ENCODE results near the gene PRSS36.
"Not testable (repeated sequence)": the region's sequence is repeated elsewhere in the genome, so short reads cannot be mapped to it uniquely, and the experiment has no call there.

The PRSS36 gene

DNA sequence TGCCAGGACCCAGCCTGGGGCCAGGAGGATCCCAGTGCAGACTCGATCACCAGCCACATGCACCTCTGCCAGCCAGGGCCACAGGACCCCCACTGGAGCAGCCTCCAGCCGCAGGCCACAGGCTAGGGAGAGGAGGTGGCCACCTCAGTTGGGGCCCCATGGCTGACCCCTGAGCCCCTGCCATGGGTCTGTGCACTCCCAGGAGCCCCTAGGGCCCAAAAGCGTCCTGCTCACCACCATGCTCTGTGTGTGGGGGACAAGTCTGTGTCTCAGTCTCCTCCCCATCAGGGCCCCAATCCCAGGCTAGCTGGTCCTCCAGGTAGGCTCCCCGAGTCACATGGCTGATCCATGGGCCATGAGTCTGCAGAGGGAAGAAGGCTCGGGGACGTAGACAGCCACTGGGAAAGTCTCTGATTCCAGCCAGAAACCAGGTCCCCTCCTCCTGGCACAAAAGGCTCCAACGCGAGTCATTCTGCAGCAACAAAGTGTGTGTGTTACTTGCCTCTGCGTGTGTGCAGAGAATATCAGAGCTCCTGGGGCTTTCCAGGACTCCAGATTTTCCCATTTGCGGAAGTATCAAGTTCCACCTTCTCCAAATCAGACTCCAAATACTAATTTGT lies 8.3 kb downstream of the PRSS36 start:
- Histone ChIP-seq H3K9me3 (ENCODE audit: low read depth, low read length) (no peaks in the 10 kb centered on the region), H3K4me3 (peak overlapping the region; percentile 80), H3K36me3 (ENCODE audit: insufficient read depth, low read length) (no peaks in the 10 kb centered on the region), H3K27ac (peak overlapping the region; percentile 85), H3K9ac (ENCODE audit: insufficient read length) (peak overlapping the region; percentile 75)
- no peak for DNase-seq (ENCODE audit: low read depth, low spot score)
- TF ChIP-seq POLR2AphosphoS5 (IDR thresholded peaks at IDR 0.05; ENCODE audit: borderline replicate concordance, low read depth, low read length) (no peak), EZH2 (IDR thresholded peaks at IDR 0.05) (no peak), FOXP2 (optimal IDR thresholded peaks at IDR 0.05; ENCODE audit: control extremely low read depth, extremely low read length, insufficient read depth) (no peak)

DNA sequence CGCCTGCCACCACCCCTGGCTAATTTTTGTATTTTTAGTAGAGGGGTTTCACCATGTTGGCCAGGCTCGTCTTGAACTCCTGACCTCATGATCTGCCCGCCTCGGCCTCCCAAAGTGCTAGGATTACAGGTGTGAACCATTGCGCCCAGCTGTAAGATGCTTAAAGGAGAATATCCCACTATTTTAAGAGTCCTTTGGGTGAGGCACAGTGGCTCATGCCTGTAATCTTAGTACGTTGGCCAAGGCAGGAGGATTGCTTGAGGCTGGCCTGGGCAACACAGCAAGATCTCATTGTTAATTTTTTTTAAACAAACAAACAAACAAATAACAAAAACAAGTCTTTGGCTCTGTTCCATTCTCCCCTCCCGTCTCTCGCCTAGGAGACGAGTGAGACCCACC lies 8.8 kb downstream of the PRSS36 start:
- DNase-seq (ENCODE audit: low read depth, low spot score); H3K9me3 ChIP-seq (ENCODE audit: low read depth, low read length); H3K36me3 ChIP-seq (ENCODE audit: insufficient read depth, low read length): not testable (repeated sequence)
- Histone ChIP-seq H3K4me3 (peak overlapping the region; percentile 80), H3K9ac (ENCODE audit: insufficient read length) (peak overlapping the region; percentile 75), H3K27ac (peak overlapping the region; percentile 85; the same call in 1 of the 2 replicates)

DNA sequence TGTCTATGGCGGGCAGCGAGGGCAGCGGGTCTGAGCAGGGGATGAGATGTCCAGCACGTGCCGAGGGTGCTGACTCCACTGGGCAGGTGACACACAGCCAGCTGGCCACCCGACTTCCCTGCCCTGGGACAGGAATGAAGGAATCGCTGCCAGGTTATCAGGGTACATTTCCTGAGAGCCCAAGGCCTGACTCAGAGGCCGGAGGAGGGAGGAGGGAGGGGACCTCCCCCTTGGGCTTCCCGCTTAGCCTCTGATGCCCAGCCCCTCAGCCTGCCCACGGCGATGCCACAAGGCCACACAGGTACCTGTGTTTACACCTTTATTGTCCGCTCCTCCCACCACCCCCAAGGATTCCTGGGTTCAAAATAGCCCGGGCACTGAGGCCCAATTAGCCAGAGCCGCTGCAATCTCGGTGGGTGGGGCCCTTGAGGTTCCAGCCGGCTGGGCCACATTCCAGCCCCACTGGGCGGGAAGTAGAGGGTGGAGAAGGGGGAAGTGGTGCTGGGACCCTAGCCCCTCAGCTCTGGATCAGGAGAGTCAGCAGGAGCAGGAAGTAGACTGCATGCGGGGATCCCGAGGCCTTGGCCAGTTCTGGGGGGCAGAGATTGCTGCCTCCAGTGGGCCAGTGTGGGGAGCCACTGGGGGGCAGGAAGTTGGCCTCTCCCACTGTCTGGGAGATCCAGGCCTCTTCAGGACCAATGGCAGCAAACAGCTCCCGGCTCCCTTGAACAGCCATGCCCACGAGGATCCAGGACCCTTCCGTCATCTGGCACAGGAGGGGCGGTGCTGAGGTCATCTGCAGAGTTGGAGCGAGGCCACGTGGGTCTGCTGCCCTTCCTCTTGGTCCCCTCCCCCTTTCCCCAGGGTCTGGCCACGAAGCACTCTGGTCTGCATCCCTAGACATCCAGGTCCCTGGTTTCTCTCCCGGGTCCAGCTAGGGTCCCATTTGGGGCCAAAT lies 11.0 kb downstream of the PRSS36 start:
- H3K9ac ChIP-seq (ENCODE audit: insufficient read length): no peak overlapping the region
- no peak overlapping the region for H3K27ac ChIP-seq
- no peaks in the 10 kb centered on the region for H3K36me3 ChIP-seq (ENCODE audit: insufficient read depth, low read length)
- no peak for TF ChIP-seq POLR2AphosphoS5 (IDR thresholded peaks at IDR 0.05; ENCODE audit: borderline replicate concordance, low read depth, low read length)
- no peak for TF ChIP-seq FOXP2 (optimal IDR thresholded peaks at IDR 0.05; ENCODE audit: control extremely low read depth, extremely low read length, insufficient read depth)
- TF ChIP-seq EZH2 (IDR thresholded peaks at IDR 0.05): no peak
- DNase-seq (ENCODE audit: low read depth, low spot score): no peak
- no peak overlapping the region for H3K4me3 ChIP-seq
- H3K9me3 ChIP-seq (ENCODE audit: low read depth, low read length): no peaks in the 10 kb centered on the region

DNA sequence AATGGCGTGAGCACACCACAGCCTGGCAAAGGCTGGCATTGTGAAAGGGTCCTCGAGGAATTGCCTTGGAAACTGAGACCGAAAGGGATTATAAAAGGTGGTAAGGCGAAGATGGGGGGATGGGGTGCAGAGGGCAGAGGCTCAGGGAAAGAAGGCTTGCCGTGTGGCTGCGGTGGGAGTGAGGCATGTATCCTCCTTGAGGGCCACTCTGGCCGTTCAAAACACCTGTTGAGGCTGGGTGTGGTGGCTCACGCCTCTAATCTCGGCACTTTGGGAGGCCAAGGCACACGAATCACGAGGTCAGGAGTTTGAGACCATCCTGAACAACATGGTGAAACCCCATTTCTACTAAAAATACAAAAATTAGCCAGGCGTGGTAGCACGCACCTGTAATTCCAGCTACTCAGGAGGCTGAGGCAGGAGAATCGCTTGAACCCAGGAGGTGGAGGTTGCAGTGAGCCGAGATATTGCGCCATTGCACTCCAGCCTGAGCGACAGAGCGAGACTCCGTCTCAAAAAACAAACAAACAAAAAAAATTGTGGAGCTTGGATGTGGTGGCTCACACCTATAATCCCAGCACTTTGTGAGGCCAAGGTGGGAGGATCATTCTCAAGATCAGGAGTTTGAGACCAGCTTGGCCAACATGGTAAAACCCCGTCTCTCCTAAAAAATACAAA lies 12.9 kb downstream of the PRSS36 start:
- not testable (repeated sequence) for H3K9ac ChIP-seq (ENCODE audit: insufficient read length); DNase-seq (ENCODE audit: low read depth, low spot score); H3K9me3 ChIP-seq (ENCODE audit: low read depth, low read length); H3K27ac ChIP-seq; H3K4me3 ChIP-seq; H3K36me3 ChIP-seq (ENCODE audit: insufficient read depth, low read length)

DNA sequence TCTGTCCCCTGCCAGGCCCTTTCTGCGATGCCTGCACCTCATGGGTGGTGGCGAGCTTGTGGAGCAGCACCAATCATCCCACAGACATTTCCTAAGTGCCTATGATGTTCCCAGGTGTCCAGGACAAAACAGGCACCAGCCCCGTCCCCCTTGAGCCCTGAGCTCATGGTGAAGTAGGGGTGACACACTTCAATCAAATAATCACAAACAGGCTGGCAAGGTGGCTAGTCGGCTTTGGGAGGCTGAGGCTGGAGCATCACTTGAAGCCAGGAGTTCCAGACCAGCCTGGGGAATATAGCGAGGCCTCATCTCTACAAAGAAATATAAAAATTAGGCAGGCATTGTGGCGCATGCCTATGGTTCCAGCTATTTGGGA lies 13.6 kb downstream of the PRSS36 start:
- H3K9ac ChIP-seq (ENCODE audit: insufficient read length): no peak overlapping the region
- no peak for DNase-seq (ENCODE audit: low read depth, low spot score)
- H3K9me3 ChIP-seq (ENCODE audit: low read depth, low read length): no peaks in the 10 kb centered on the region
- TF ChIP-seq POLR2AphosphoS5 (IDR thresholded peaks at IDR 0.05; ENCODE audit: borderline replicate concordance, low read depth, low read length) (no peak), FOXP2 (optimal IDR thresholded peaks at IDR 0.05; ENCODE audit: control extremely low read depth, extremely low read length, insufficient read depth) (no peak), EZH2 (IDR thresholded peaks at IDR 0.05) (no peak)
- no peak overlapping the region for H3K4me3 ChIP-seq
- no peak overlapping the region for H3K27ac ChIP-seq
- no peaks in the 10 kb centered on the region for H3K36me3 ChIP-seq (ENCODE audit: insufficient read depth, low read length)

DNA sequence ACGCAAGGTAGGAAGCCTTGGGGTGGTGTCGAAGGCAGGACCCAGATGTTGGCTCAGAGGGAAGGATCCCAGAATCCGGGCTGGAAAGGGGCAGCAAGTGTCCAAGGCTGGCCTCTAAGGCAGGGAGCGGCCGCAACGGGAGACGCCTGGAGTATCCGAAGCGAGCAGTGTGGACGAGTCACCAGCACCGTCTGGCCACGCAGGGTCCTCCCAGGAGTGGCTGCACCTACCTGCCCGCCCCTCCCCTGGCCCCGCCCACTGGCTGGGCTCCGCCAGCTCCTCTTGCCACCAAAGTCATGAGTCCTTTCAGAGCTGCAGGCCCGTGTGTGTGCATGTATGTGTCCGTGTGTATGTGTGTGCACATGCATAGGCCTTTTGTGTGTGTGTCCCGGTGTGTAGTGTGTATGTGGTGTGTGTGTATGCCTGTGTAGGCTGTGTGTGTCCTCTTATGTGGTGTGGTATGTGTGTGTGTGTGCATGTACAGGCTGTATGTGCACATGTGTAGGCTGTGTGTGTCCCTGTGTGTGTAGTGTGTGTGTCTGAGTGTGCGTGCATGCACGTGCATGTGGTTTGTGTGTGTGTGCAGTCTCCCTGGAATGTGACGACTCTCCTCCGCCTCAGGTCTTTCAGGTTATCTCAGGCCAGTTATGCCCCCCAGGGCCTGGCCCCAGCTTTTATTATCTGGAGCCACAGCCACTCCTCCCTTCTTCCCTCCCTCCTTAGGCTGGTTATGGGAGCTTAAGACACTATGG lies 14.2 kb downstream of the PRSS36 start, which contains the start of gene PRSS8:
Gene PRSS8, minus strand, starts transcription at position 193 of the 752 bp plus-strand sequence. CDS start 229 bp downstream, outside the sequence.
- no peak for DNase-seq (ENCODE audit: low read depth, low spot score)
- H3K4me3 ChIP-seq: no peak within 1 kb of the TSS
- no peaks in the 10 kb centered on the region for H3K36me3 ChIP-seq (ENCODE audit: insufficient read depth, low read length)
- H3K9me3 ChIP-seq (ENCODE audit: low read depth, low read length): no peaks in the 10 kb centered on the region
- H3K27ac ChIP-seq: no peak within 1 kb of the TSS
- TF ChIP-seq EZH2 (IDR thresholded peaks at IDR 0.05): no peak
- TF ChIP-seq POLR2AphosphoS5 (IDR thresholded peaks at IDR 0.05; ENCODE audit: borderline replicate concordance, low read depth, low read length): no peak
- no peak for TF ChIP-seq FOXP2 (optimal IDR thresholded peaks at IDR 0.05; ENCODE audit: control extremely low read depth, extremely low read length, insufficient read depth)
- no peak within 1 kb of the TSS for H3K9ac ChIP-seq (ENCODE audit: insufficient read length)

DNA sequence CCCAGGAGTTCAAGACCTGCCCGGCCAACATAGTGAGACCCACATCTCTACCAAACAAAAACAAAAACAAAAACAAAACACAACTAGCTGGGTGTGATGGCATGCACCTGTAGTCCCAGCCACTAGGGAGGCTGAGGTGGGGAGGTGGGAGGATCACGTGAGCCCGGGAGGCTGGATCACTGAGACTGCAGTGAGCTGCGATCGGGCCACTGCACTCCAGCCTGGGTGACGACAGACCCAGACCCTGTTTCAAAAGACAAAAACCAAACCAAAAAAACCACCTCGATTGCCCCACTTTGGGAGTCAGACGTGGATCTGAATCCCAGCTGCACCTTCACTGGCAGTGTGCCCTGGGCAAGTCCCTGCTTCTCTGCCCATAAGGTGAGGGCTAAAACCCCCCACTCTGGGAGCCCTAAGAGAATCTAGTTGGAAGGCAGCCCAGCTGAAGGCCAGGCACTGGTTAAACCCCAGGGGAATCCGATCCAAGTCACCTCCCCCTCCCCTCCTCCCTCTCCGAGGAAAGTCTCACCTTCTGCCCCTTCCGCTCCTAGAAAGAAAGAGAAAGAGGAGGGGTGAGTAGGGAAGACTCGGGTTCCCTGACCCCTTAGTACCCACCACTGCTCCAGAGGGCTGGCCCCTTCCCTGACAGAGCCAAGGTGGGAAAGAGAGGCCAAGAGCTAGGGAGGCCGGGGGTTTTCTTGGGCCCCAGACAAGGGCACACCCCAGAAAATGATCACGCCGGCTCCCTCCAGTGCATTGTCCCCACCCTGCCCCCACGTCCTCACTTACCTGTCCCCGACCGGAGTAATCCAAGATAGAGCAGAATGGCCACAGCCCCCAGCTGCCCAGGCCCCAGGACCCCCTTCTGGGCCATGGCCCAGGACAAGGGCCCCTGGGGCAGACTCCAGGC lies 15.0 kb downstream of the PRSS36 start:
- H3K9me3 ChIP-seq (ENCODE audit: low read depth, low read length): no peaks in the 10 kb centered on the region
- no peaks in the 10 kb centered on the region for H3K36me3 ChIP-seq (ENCODE audit: insufficient read depth, low read length)
- no peak for TF ChIP-seq POLR2AphosphoS5 (IDR thresholded peaks at IDR 0.05; ENCODE audit: borderline replicate concordance, low read depth, low read length)
- no peak for TF ChIP-seq EZH2 (IDR thresholded peaks at IDR 0.05)
- TF ChIP-seq FOXP2 (optimal IDR thresholded peaks at IDR 0.05; ENCODE audit: control extremely low read depth, extremely low read length, insufficient read depth): no peak
- H3K4me3 ChIP-seq: no peak overlapping the region
- no peak for DNase-seq (ENCODE audit: low read depth, low spot score)
- no peak overlapping the region for H3K27ac ChIP-seq
- H3K9ac ChIP-seq (ENCODE audit: insufficient read length): no peak overlapping the region
